Memory B cell (primary cell): ENCODE results near the gene KDM2B.

Experiments used
- ATAC-seq: fragments of 150-1000 bp; cut with Tn5 transposase; 2 replicates; pipeline ENCODE4 v1.10.0; 2021; ENCODE audit warnings: low read depth, mild to moderate bottlenecking, moderate library complexity
- DNase-seq, 2 donors: peaks; one replicate each; pipeline ENCODE4 v3.0.0; 2022; ENCODE audit warnings: low spot score in 2 of 2
- H3K27ac Mint-ChIP-seq: one replicate; pipeline ENCODE4 v1.8.0; 2022; ENCODE audit warnings: mild to moderate bottlenecking, moderate library complexity, mixed read lengths
- H3K27me3 Mint-ChIP-seq: one replicate; pipeline ENCODE4 v1.8.0; 2022; ENCODE audit warnings: mixed read lengths
- H3K36me3 Mint-ChIP-seq: one replicate; pipeline ENCODE4 v1.8.0; 2022; ENCODE audit warnings: mild to moderate bottlenecking, mixed read lengths
- H3K4me1 Mint-ChIP-seq: one replicate; pipeline ENCODE4 v1.8.0; 2022; ENCODE audit warnings: mixed read lengths
- H3K4me3 Mint-ChIP-seq: one replicate; pipeline ENCODE4 v1.8.0; 2022; ENCODE audit warnings: mild to moderate bottlenecking, moderate library complexity, mixed read lengths
- H3K9me3 Mint-ChIP-seq: one replicate; pipeline ENCODE4 v1.8.0; 2022; ENCODE audit warnings: mixed read lengths

Gene KDM2B

GRCh38 chr12:121561009-121561395 is 19.8 kb downstream of the KDM2B start:
- no peak for ATAC-seq
- Mint-ChIP-seq H3K9me3 (no peaks in the 10 kb centered on the region), H3K4me3 (no peak overlapping the region), H3K27me3 (no peaks in the 10 kb centered on the region), H3K36me3 (peaks cover 2% of the 10 kb centered on the region), H3K4me1 (peaks cover 22% of the 10 kb centered on the region), H3K27ac (peak overlapping the region; percentile 90)
- no peak for DNase-seq

GRCh38 chr12:121560392-121561008 is 20.3 kb downstream of the KDM2B start:
- peaks cover 22% of the 10 kb centered on the region for H3K4me1 Mint-ChIP-seq
- H3K36me3 Mint-ChIP-seq, result peaks cover 2% of the 10 kb centered on the region
- no peaks in the 10 kb centered on the region for H3K27me3 Mint-ChIP-seq
- DNase-seq (peak; percentile 43 to 80), ATAC-seq (peak; percentile 81)
- peak overlapping the region; percentile 94 for H3K27ac Mint-ChIP-seq
- H3K9me3 Mint-ChIP-seq, result no peaks in the 10 kb centered on the region
- H3K4me3 Mint-ChIP-seq, result peak overlapping the region; percentile 8

- Mint-ChIP-seq H3K27me3 (no peaks in the 10 kb centered on the region), H3K9me3 (no peaks in the 10 kb centered on the region), H3K4me1 (peaks cover 22% of the 10 kb centered on the region), H3K4me3 (no peak overlapping the region), H3K36me3 (peaks cover 2% of the 10 kb centered on the region), H3K27ac (peak overlapping the region; percentile 94)
- no peak for ATAC-seq
- no peak for DNase-seq
Observed at GRCh38 chr12:121558956-121559355, 21.9 kb downstream of the KDM2B start.

- no peak overlapping the region for H3K27ac Mint-ChIP-seq
- ATAC-seq, result no peak
- no peak overlapping the region for H3K4me3 Mint-ChIP-seq
- peaks cover 4% of the 10 kb centered on the region for H3K36me3 Mint-ChIP-seq
- H3K4me1 Mint-ChIP-seq, result no peaks in the 10 kb centered on the region
- H3K27me3 Mint-ChIP-seq, result no peaks in the 10 kb centered on the region
- H3K9me3 Mint-ChIP-seq, result no peaks in the 10 kb centered on the region
- no peak for DNase-seq
Observed at GRCh38 chr12:121550974-121551634, 29.7 kb downstream of the KDM2B start.

- no peaks in the 10 kb centered on the region for H3K9me3 Mint-ChIP-seq
Observed at GRCh38 chr12:121549075-121549474, 31.7 kb downstream of the KDM2B start.

GRCh38 chr12:121545480-121545879 is 35.3 kb downstream of the KDM2B start:
- DNase-seq (no peak), ATAC-seq (no peak)
- no peaks in the 10 kb centered on the region for H3K9me3 Mint-ChIP-seq
- H3K36me3 Mint-ChIP-seq, result peaks cover 4% of the 10 kb centered on the region
- no peak overlapping the region for H3K4me3 Mint-ChIP-seq
- peaks cover 2% of the 10 kb centered on the region for H3K4me1 Mint-ChIP-seq
- H3K27me3 Mint-ChIP-seq, result no peaks in the 10 kb centered on the region
- H3K27ac Mint-ChIP-seq, result no peak overlapping the region

More at GRCh38 chr12:121549075-121549474, 31.7 kb downstream of the KDM2B start:
- H3K27ac Mint-ChIP-seq, result no peak overlapping the region
- peaks cover 2% of the 10 kb centered on the region for H3K4me1 Mint-ChIP-seq
- DNase-seq (no peak), ATAC-seq (no peak)
- no peaks in the 10 kb centered on the region for H3K27me3 Mint-ChIP-seq
- H3K4me3 Mint-ChIP-seq, result no peak overlapping the region
- peaks cover 4% of the 10 kb centered on the region for H3K36me3 Mint-ChIP-seq

- Mint-ChIP-seq H3K4me3 (no peak overlapping the region), H3K4me1 (peaks cover 4% of the 10 kb centered on the region), H3K36me3 (peaks cover 3% of the 10 kb centered on the region), H3K27me3 (no peaks in the 10 kb centered on the region), H3K9me3 (no peaks in the 10 kb centered on the region), H3K27ac (no peak overlapping the region)
- ATAC-seq (no peak), DNase-seq (no peak)
Observed at GRCh38 chr12:121543786-121544185, 37.0 kb downstream of the KDM2B start.

- Mint-ChIP-seq H3K36me3 (no peaks in the 10 kb centered on the region), H3K27me3 (no peaks in the 10 kb centered on the region), H3K4me1 (peaks cover 16% of the 10 kb centered on the region), H3K4me3 (no peak overlapping the region), H3K27ac (no peak overlapping the region), H3K9me3 (no peaks in the 10 kb centered on the region)
- DNase-seq (no peak), ATAC-seq (no peak)
Observed at GRCh38 chr12:121539908-121540307, 40.9 kb downstream of the KDM2B start.

GRCh38 chr12:121538699-121539061 is 42.1 kb downstream of the KDM2B start:
- peak overlapping the region; percentile 79 for H3K4me3 Mint-ChIP-seq
- H3K9me3 Mint-ChIP-seq, result no peaks in the 10 kb centered on the region
- H3K4me1 Mint-ChIP-seq, result peaks cover 23% of the 10 kb centered on the region
- no peak for ATAC-seq
- H3K36me3 Mint-ChIP-seq, result no peaks in the 10 kb centered on the region
- DNase-seq, result no peak
- peak overlapping the region; percentile 94 for H3K27ac Mint-ChIP-seq
- no peaks in the 10 kb centered on the region for H3K27me3 Mint-ChIP-seq

- no peaks in the 10 kb centered on the region for H3K9me3 Mint-ChIP-seq
- peaks cover under 1% of the 10 kb centered on the region for H3K36me3 Mint-ChIP-seq
Observed at GRCh38 chr12:121537814-121538698, 42.8 kb downstream of the KDM2B start.

GRCh38 chr12:121536899-121537813 is 43.7 kb downstream of the KDM2B start:
- Mint-ChIP-seq H3K9me3 (no peaks in the 10 kb centered on the region), H3K27ac (peak overlapping the region; percentile 99), H3K4me3 (peak overlapping the region; percentile 98), H3K27me3 (no peaks in the 10 kb centered on the region), H3K36me3 (peaks cover 2% of the 10 kb centered on the region), H3K4me1 (peaks cover 29% of the 10 kb centered on the region)
- ATAC-seq, result peak; percentile 49
- DNase-seq, result peak; percentile 82 to 84

More at GRCh38 chr12:121537814-121538698, 42.8 kb downstream of the KDM2B start:
- H3K27ac Mint-ChIP-seq, result peak overlapping the region; percentile 99
- DNase-seq (no peak), ATAC-seq (peak; percentile 11)
- peak overlapping the region; percentile 98 for H3K4me3 Mint-ChIP-seq
- H3K27me3 Mint-ChIP-seq, result no peaks in the 10 kb centered on the region
- peaks cover 24% of the 10 kb centered on the region for H3K4me1 Mint-ChIP-seq

- ATAC-seq, result peak; percentile 63
- Mint-ChIP-seq H3K27me3 (no peaks in the 10 kb centered on the region), H3K27ac (peak overlapping the region; percentile 99), H3K4me3 (peak overlapping the region; percentile 98), H3K36me3 (peaks cover 3% of the 10 kb centered on the region), H3K4me1 (peaks cover 35% of the 10 kb centered on the region), H3K9me3 (no peaks in the 10 kb centered on the region)
- DNase-seq, result peak; percentile 89 to 90
Observed at GRCh38 chr12:121536054-121536898, 44.5 kb downstream of the KDM2B start.
